ENCODE data around the gene ID1. TPM values are rescaled to one million over a fixed set of nuclear protein-coding genes. Genes with fewer than 3 reads are reported as not detected.

The ID1 gene
- total RNA-seq, 1 experiment from 2014 or later: 88.8 TPM

- TF ChIP-seq E2F4 (CRISPR knock-in tag; IDR thresholded peaks at IDR 0.05; ENCODE audit: borderline replicate concordance, low read depth): no peak
- no peak for TF ChIP-seq TP53 (CRISPR knock-in tag; IDR thresholded peaks at IDR 0.05)
- no peak for TF ChIP-seq ZNF317 (CRISPR knock-in tag; IDR thresholded peaks at IDR 0.05; ENCODE audit: borderline replicate concordance, low read depth)
- no peak for TF ChIP-seq FOXP1 (CRISPR knock-in tag; IDR thresholded peaks at IDR 0.05; ENCODE audit: borderline replicate concordance)
- TF ChIP-seq GTF2I (CRISPR knock-in tag; conservative IDR thresholded peaks at IDR 0.05): no peak
- no peak for TF ChIP-seq E2F1 (CRISPR knock-in tag; IDR thresholded peaks at IDR 0.05)
- no peak for TF ChIP-seq HMGXB4 (CRISPR knock-in tag; IDR thresholded peaks at IDR 0.05)
- TF ChIP-seq ELF4 (CRISPR knock-in tag; IDR thresholded peaks at IDR 0.05; ENCODE audit: low read depth): no peak
- TF ChIP-seq NR3C1 (CRISPR knock-in tag; conservative IDR thresholded peaks at IDR 0.05; ENCODE audit: low read depth): no peak
Measured at GRCh38 chr20:31630187-31630790, 25.2 kb downstream of the ID1 start (continued).

GRCh38 chr20:31632548-31633338 lies 27.7 kb downstream of the ID1 start:
- CTCF ChIA-PET: interaction anchor here (0.7 to 6.6 kb wide), 15 partner anchors 12 to 1391 kb away, joined by 3 to 146 read pairs (median 12); partner anchors contain the start of gene BCL2L1
- DNase-seq (ENCODE audit: low spot score) (no peak), ATAC-seq (no peak)
- POLR2A ChIA-PET: no interaction called here
- TF ChIP-seq TEAD1 (CRISPR knock-in tag; IDR thresholded peaks at IDR 0.05) (no peak), ZMAT4 (CRISPR knock-in tag; IDR thresholded peaks at IDR 0.05) (no peak), ATF6 (CRISPR knock-in tag; IDR thresholded peaks at IDR 0.05) (no peak)
- Mint-ChIP-seq H3K4me1 (no peaks in the 10 kb centered on the region), H3K36me3 (no peaks in the 10 kb centered on the region), H3K27ac (no peak overlapping the region), H3K9me3 (peaks cover 5% of the 10 kb centered on the region; the same call in 1 of the 2 replicates), H3K27me3 (ENCODE audit: low read depth) (no peaks in the 10 kb centered on the region), H3K4me3 (no peak overlapping the region)

GRCh38 chr20:31633339-31633914 lies 28.3 kb downstream of the ID1 start:
- no peak for DNase-seq (ENCODE audit: low spot score)
- no peak for ATAC-seq
- POLR2A ChIA-PET: interaction anchor here (0.7 to 1.2 kb wide), 2 partner anchors 25 to 224 kb away, joined by 4 to 15 read pairs; no protein-coding TSS in a partner anchor
- TF ChIP-seq ZNF512 (CRISPR knock-in tag; IDR thresholded peaks at IDR 0.05; ENCODE audit: borderline replicate concordance) (no peak), TCF7 (CRISPR knock-in tag; IDR thresholded peaks at IDR 0.05; ENCODE audit: low read depth) (no peak), JUN (CRISPR knock-in tag; IDR thresholded peaks at IDR 0.05) (no peak), MYBL2 (CRISPR knock-in tag; IDR thresholded peaks at IDR 0.05) (no peak), GTF2I (CRISPR knock-in tag; conservative IDR thresholded peaks at IDR 0.05) (no peak), GABPB1 (CRISPR knock-in tag; IDR thresholded peaks at IDR 0.05) (no peak), EMX1 (CRISPR knock-in tag; IDR thresholded peaks at IDR 0.05) (no peak), HMGA2 (CRISPR knock-in tag; IDR thresholded peaks at IDR 0.05) (no peak), CBFB (CRISPR knock-in tag; IDR thresholded peaks at IDR 0.05; ENCODE audit: low read depth) (no peak), ZNF263 (CRISPR knock-in tag; IDR thresholded peaks at IDR 0.05; ENCODE audit: low read depth) (no peak), ZNF396 (CRISPR knock-in tag; IDR thresholded peaks at IDR 0.05; ENCODE audit: borderline replicate concordance) (no peak)

More at GRCh38 chr20:31633339-31633914, 28.3 kb downstream of the ID1 start:
- Mint-ChIP-seq H3K9me3 (no peaks in the 10 kb centered on the region), H3K36me3 (no peaks in the 10 kb centered on the region), H3K4me3 (no peak overlapping the region), H3K27ac (no peak overlapping the region), H3K4me1 (no peaks in the 10 kb centered on the region), H3K27me3 (ENCODE audit: low read depth) (no peaks in the 10 kb centered on the region)
- CTCF ChIA-PET: interaction anchor here (0.5 to 6.6 kb wide), 45 partner anchors 9 to 1391 kb away, joined by 3 to 146 read pairs (median 7); partner anchors contain the start of genes BCL2L1 and TPX2

Data from WTC11 (cell line).